Endothelial cell of umbilical vein (primary cell): ENCODE measurements around the gene ZMIZ2. TPM values are rescaled to one million over a fixed set of nuclear protein-coding genes. Genes with fewer than 3 reads are reported as not detected.

Source experiments
- BruUV-seq: library from RNA; stranded (reverse); fragments of 400-500 nt; replicated peaks from 2 replicates; lab custom pipeline; 2021; lab: Mats Ljungman, UMichigan
- CTCF ChIA-PET: fragments of 300-600, 350-600 bp; sonication (Branson Sonifier 250); formaldehyde crosslinking; loops from one replicate; lab custom pipeline; 2021; ENCODE audit warnings: antibody characterized with exemption, inconsistent platforms; lab: Charles Lee
- POLR2A ChIA-PET: fragments of 300-600, 350-600 bp; sonication (Branson Sonifier 250); formaldehyde crosslinking; loops from one replicate; lab custom pipeline; 2021; ENCODE audit warnings: antibody characterized with exemption, inconsistent platforms; lab: Charles Lee
- DNase-seq: peaks from one replicate; pipeline ENCODE4 v3.0.0-alpha.2; 2011; ENCODE audit warnings: low read depth, low spot score
- FAIRE-seq: peaks from 2 replicates; lab custom pipeline; 2011; peaks lifted over from hg19 to GRCh38; lab: Jason Lieb, UNC
- H2AFZ ChIP-seq: 2 replicates; pipeline ENCODE4 v1.6.0; 2012; ENCODE audit warnings: low read depth, low read length, control low read depth, inconsistent platforms
- H3K27ac ChIP-seq: 2 replicates; pipeline ENCODE4 v1.5.1; 2011; ENCODE audit warnings: low read depth, mild to moderate bottlenecking, control low read depth, low read length, moderate library complexity; ENCODE audit not compliant: insufficient read depth
- H3K27me3 ChIP-seq, 2 experiments: 2 replicates each; pipeline versions ENCODE4 v1.6.0 to v1.6.1; 2011; ENCODE audit warnings: low read length in 2 of 2, mixed read lengths in 1 of 2; ENCODE audit not compliant: control insufficient read depth in 2 of 2, insufficient read depth in 2 of 2
- H3K36me3 ChIP-seq, 2 experiments: 2 replicates in 1 of 2; 3 replicates in 1 of 2; pipeline ENCODE4 v1.5.1; 2011; ENCODE audit warnings: low read length in 2 of 2, mild to moderate bottlenecking in 1 of 2, moderate library complexity in 1 of 2; ENCODE audit not compliant: control insufficient read depth in 2 of 2, insufficient read depth in 2 of 2; ENCODE audit errors: extremely low read depth in 1 of 2
- H3K4me1 ChIP-seq: 3 replicates; pipeline ENCODE4 v1.5.1; 2011; ENCODE audit warnings: mild to moderate bottlenecking, low read length; ENCODE audit not compliant: control insufficient read depth, insufficient read depth; ENCODE audit errors: extremely low read depth
- H3K4me2 ChIP-seq: 2 replicates; pipeline ENCODE4 v1.6.1; 2011; ENCODE audit warnings: low read length, control low read depth, mixed read lengths; ENCODE audit not compliant: insufficient read depth
- H3K4me3 ChIP-seq, 3 experiments: fragments of 200-600 bp in 1 of 3; sonication (generic), shearing (Covaris generic) in 1 of 3; replicated peaks in 1 of 3; 2 replicates each; pipeline ENCODE4 v1.5.1; 2011 to 2016; ENCODE audit warnings: control low read depth in 3 of 3, low read length in 3 of 3, mild to moderate bottlenecking in 2 of 3, inconsistent platforms in 1 of 3, low read depth in 1 of 3, moderate library complexity in 1 of 3; ENCODE audit not compliant: insufficient read depth in 1 of 3
- H3K79me2 ChIP-seq: 2 replicates; pipeline ENCODE4 v1.6.0; 2012; ENCODE audit warnings: low read length, inconsistent platforms; ENCODE audit not compliant: control insufficient read depth, insufficient read depth
- H3K9ac ChIP-seq: replicated peaks from 2 replicates; pipeline ENCODE3; 2011; ENCODE audit warnings: low read length, control low read depth; ENCODE audit not compliant: insufficient read depth; ENCODE audit errors: extremely low read depth
- H3K9me1 ChIP-seq: replicated peaks from 3 replicates; pipeline ENCODE4 v1.6.0; 2011; ENCODE audit warnings: mild to moderate bottlenecking, low read length; ENCODE audit not compliant: control insufficient read depth, insufficient read depth; ENCODE audit errors: extremely low read depth
- H3K9me3 ChIP-seq: replicated peaks from 2 replicates; pipeline ENCODE4 v1.5.1; 2012; ENCODE audit warnings: low read length, inconsistent platforms; ENCODE audit not compliant: control insufficient read depth, insufficient read depth
- H4K20me1 ChIP-seq: replicated peaks from 2 replicates; pipeline ENCODE3; 2011; ENCODE audit warnings: mild to moderate bottlenecking, low read length; ENCODE audit not compliant: control insufficient read depth, insufficient read depth; ENCODE audit errors: extremely low read depth
- FOS ChIP-seq: IDR thresholded peaks from 2 replicates; pipeline ENCODE4 v1.6.1; 2011; ENCODE audit warnings: mild to moderate bottlenecking, low read length, moderate library complexity, borderline replicate concordance; ENCODE audit not compliant: insufficient read depth
- GATA2 ChIP-seq: IDR thresholded peaks from 2 replicates; pipeline ENCODE4 v1.7.0; 2011; ENCODE audit warnings: low read depth, mild to moderate bottlenecking, moderate library complexity, mixed read lengths, low read length; ENCODE audit not compliant: insufficient read length, insufficient read depth
- JUN ChIP-seq: IDR thresholded peaks from 2 replicates; pipeline ENCODE4 v1.6.1; 2011; ENCODE audit warnings: borderline replicate concordance, low read depth; ENCODE audit not compliant: insufficient read length, insufficient read depth
- MYC ChIP-seq: IDR thresholded peaks from one replicate; pipeline ENCODE4 v1.6.1; 2011; ENCODE audit warnings: mild to moderate bottlenecking, low read depth, low read length
- dilution Hi-C: fragments of 300-500 bp; cut with MboI; formaldehyde crosslinking; loops from one replicate; pipeline ENCODE4 v1.15.0; 2019; ENCODE audit warnings: low sequenced_read_pairs; ENCODE audit not compliant: extremely low pct_ligation_motif_present
- intact Hi-C: fragments of 100-400 bp; cut with micrococcal nuclease; formaldehyde crosslinking; loops from one replicate; pipeline ENCODE4 v1.10.0; 2022
- polyA plus RNA-seq, 4 experiments: library from polyadenylated mRNA; depleted of rRNA in 3 of 4; stranded (reverse) in 3 of 4; unstranded in 1 of 4; fragments of >200 nt; gene quantifications; 2 replicates each; pipeline versions ENCODE4 v1.2.1 to v1.2.3, GENCODE V29; 2011 to 2012; ENCODE audit warnings: missing spikeins in 1 of 4
- total RNA-seq: library from RNA; stranded (reverse); gene quantifications from 2 replicates; pipeline ENCODE4 v1.2.3, GENCODE V29; 2021
- TF ChIP-seq, protein P1 (sequence below), 2 donors: IDR thresholded peaks; 1 replicate in 1 of 2; 2 replicates in 1 of 2; pipeline ENCODE4 v1.5.1; 2011; ENCODE audit warnings: low read length in 2 of 2, mild to moderate bottlenecking in 2 of 2, moderate library complexity in 2 of 2, control low read depth in 1 of 2, inconsistent platforms in 1 of 2, low read depth in 1 of 2; ENCODE audit not compliant: insufficient read depth in 1 of 2; ENCODE audit errors: extremely low read depth in 1 of 2
- TF ChIP-seq, protein P2 (sequence below): IDR thresholded peaks from 2 replicates; pipeline ENCODE4 v1.6.1; 2011; ENCODE audit not compliant: insufficient read depth, insufficient read length

ZMIZ2 gene
- total and polyA plus RNA-seq, 2 donors (not counting 3 experiments of a cell fraction or from before 2014, with no cell fraction given), result 30.6 to 87.5 TPM

DNA sequence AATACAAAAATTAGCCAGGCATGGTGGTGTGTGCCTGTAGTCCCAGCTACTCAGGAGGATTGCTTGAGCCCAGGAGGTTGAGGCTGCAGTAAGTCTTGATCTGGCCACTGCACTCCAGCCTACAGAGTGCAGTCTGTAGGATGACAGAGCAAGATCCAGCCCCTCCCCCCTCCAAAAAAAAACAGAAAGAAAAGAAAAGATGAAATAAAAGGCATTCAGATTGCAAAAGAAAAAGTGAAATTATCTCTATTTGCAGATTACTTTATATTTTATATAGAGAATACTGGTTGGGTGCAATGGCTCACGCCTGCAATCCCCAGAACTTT, 20.7 kb upstream of the ZMIZ2 start:
- Histone ChIP-seq H3K27ac (peak overlapping the region; percentile 67), H3K4me2 (no peak overlapping the region), H2AFZ (peak overlapping the region; percentile 75), H3K79me2 (no peaks in the 10 kb centered on the region), H3K9me3 (no peaks in the 10 kb centered on the region), H3K4me3 (no peak overlapping the region), H3K36me3 (no peaks in the 10 kb centered on the region), H4K20me1 (no peaks in the 10 kb centered on the region), H3K4me1 (peaks cover 16% of the 10 kb centered on the region), H3K27me3 (no peaks in the 10 kb centered on the region), H3K9ac (no peak overlapping the region), H3K9me1 (no peaks in the 10 kb centered on the region)
- DNase-seq (no peak), FAIRE-seq (no peak)
- intact Hi-C loops (loop anchor here (1.0 to 2.0 kb wide), 5 partner anchors 7 to 122 kb away; partner anchors contain the start of genes OGDH, PPIA and ZMIZ2), dilution Hi-C loops (no loop called here)
- POLR2A ChIA-PET, result no interaction called here
- no TSS peak for BruUV-seq
- TF ChIP-seq, protein P1, sequence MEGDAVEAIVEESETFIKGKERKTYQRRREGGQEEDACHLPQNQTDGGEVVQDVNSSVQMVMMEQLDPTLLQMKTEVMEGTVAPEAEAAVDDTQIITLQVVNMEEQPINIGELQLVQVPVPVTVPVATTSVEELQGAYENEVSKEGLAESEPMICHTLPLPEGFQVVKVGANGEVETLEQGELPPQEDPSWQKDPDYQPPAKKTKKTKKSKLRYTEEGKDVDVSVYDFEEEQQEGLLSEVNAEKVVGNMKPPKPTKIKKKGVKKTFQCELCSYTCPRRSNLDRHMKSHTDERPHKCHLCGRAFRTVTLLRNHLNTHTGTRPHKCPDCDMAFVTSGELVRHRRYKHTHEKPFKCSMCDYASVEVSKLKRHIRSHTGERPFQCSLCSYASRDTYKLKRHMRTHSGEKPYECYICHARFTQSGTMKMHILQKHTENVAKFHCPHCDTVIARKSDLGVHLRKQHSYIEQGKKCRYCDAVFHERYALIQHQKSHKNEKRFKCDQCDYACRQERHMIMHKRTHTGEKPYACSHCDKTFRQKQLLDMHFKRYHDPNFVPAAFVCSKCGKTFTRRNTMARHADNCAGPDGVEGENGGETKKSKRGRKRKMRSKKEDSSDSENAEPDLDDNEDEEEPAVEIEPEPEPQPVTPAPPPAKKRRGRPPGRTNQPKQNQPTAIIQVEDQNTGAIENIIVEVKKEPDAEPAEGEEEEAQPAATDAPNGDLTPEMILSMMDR (IDR thresholded peaks at IDR 0.05; ENCODE audit: extremely low read depth in 1 of 2, insufficient read depth in 1 of 2, low read depth in 1 of 2, low read length in 2 of 2), result no peak
- TF ChIP-seq FOS, result no peak
- no peak for TF ChIP-seq GATA2
- no peak for TF ChIP-seq MYC
- no peak for TF ChIP-seq JUN
- TF ChIP-seq, protein P2, sequence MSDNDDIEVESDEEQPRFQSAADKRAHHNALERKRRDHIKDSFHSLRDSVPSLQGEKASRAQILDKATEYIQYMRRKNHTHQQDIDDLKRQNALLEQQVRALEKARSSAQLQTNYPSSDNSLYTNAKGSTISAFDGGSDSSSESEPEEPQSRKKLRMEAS, result no peak
- CTCF ChIA-PET, result no interaction called here
